GM19351 (cell line): ENCODE results near the gene SEMA4F.
"Not testable (repeated sequence)": the region's sequence is repeated elsewhere in the genome, so short reads cannot be mapped to it uniquely, and the experiment has no call there.

Source experiments
- ATAC-seq: cut with Tn5 transposase; IDR thresholded peaks from one replicate; pipeline ENCODE4 v1.9.1; 2021; ENCODE audit warnings: mild to moderate bottlenecking, moderate library complexity; ENCODE audit not compliant: unreplicated experiment

The SEMA4F gene

GRCh38 chr2:74653985-74654882 lies at the start of gene SEMA4F:
Gene SEMA4F, plus strand, starts transcription at chr2:74654247. Its CDS starts 130 bp downstream, at chr2:74654377.
- peak; percentile 100 for ATAC-seq

GRCh38 chr2:74606927-74607326 lies 47.1 kb upstream of the SEMA4F start:
- ATAC-seq: no peak

- ATAC-seq: no peak
These were observed 36.9 kb upstream of the SEMA4F start for GRCh38 chr2:74617122-74617521.

- ATAC-seq: no peak
These were observed 35.5 kb upstream of the SEMA4F start for GRCh38 chr2:74618410-74619083.

GRCh38 chr2:74619651-74620297 lies 34.3 kb upstream of the SEMA4F start:
- ATAC-seq: peak; percentile 54

- no peak for ATAC-seq
These were observed 33.4 kb upstream of the SEMA4F start for GRCh38 chr2:74620671-74621070.

GRCh38 chr2:74625658-74626425 lies 28.2 kb upstream of the SEMA4F start:
- ATAC-seq: no peak

GRCh38 chr2:74628538-74629105 lies 25.4 kb upstream of the SEMA4F start:
- ATAC-seq: no peak

GRCh38 chr2:74630454-74630853 lies 23.6 kb upstream of the SEMA4F start:
- ATAC-seq: not testable (repeated sequence)

- ATAC-seq: no peak
These were observed 21.7 kb upstream of the SEMA4F start for GRCh38 chr2:74632209-74632938.

GRCh38 chr2:74632939-74633312 lies 21.1 kb upstream of the SEMA4F start:
- ATAC-seq: no peak

- ATAC-seq: no peak
These were observed 14.5 kb upstream of the SEMA4F start for GRCh38 chr2:74639550-74639949.

- ATAC-seq: no peak
These were observed 8.7 kb upstream of the SEMA4F start for GRCh38 chr2:74645344-74645743.

- no peak for ATAC-seq
These were observed 7.8 kb upstream of the SEMA4F start for GRCh38 chr2:74646201-74646600.

GRCh38 chr2:74646834-74647482 lies 7.1 kb upstream of the SEMA4F start:
- ATAC-seq: no peak

- ATAC-seq: no peak
These were observed 6.0 kb upstream of the SEMA4F start, which contains the start of gene M1AP for GRCh38 chr2:74648009-74648443. Gene M1AP, minus strand, starts transcription at chr2:74648330. Its CDS starts 8,055 bp downstream, at chr2:74640275.

GRCh38 chr2:74653589-74653984 lies 460 bp upstream of the SEMA4F start:
- ATAC-seq: peak; percentile 18

- ATAC-seq: no peak
These were observed 1.5 kb downstream of the SEMA4F start for GRCh38 chr2:74655579-74655978.

- no peak for ATAC-seq
These were observed 4.5 kb downstream of the SEMA4F start for GRCh38 chr2:74658516-74658915.
